GM21825 (cell line): ENCODE measurements around the gene ALDH1A3.

ENCODE experiments used
- ATAC-seq: cut with Tn5 transposase; IDR thresholded peaks from one replicate; pipeline ENCODE4 v1.9.1; 2021; ENCODE audit warnings: mild to moderate bottlenecking, moderate library complexity; ENCODE audit not compliant: unreplicated experiment

ALDH1A3 gene

GRCh38 chr15:100858294-100858693 is 21.3 kb upstream of the ALDH1A3 start:
- ATAC-seq, result no peak

GRCh38 chr15:100859970-100860828 is 19.4 kb upstream of the ALDH1A3 start:
- no peak for ATAC-seq

- no peak for ATAC-seq
Measured at GRCh38 chr15:100860829-100861510, 18.7 kb upstream of the ALDH1A3 start.

DNA sequence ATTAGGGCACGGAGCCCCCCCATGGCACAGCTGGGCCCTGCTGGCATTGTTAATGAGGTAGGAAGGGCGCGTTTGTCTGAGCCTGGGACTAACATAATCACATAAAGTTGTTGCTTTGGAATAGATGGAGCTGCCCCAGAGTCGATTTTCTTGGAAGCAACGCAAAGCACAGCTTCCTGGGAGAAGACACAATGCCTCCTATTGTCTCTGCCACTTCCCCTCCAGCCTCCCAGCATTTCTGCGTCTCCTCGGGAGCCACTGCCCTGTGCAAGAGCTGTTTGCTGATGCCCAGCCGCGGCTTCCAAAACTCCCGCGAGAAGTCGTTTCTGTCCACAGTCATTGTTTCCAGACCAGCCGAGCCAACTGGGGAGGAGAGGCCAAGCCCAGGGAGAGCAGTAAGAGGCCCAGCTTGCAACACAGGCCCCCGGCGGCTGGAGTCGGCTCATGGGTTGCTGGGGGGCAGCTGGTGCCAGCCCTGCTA is 18.1 kb upstream of the ALDH1A3 start:
- ATAC-seq, result no peak

DNA sequence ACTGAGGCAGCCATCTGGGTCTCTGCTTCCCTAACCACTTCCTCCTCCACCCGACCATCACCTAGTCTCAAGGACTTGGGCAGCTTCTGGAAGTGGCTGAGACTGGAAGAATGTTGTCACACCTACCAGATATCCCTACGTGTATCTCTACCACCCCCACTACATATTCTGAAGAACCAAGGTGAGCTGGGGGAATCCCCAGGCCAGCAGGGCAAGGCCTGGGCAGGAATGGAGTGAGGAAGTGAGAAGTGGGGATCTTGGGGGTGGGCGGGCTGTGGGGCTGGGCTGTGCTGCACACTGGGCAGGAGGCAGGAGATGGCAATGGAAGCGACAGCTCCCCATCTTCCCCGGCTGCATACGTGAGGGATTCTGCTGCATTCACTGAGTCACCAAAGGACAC is 17.5 kb upstream of the ALDH1A3 start:
- no peak for ATAC-seq

GRCh38 chr15:100863075-100863795 is 16.4 kb upstream of the ALDH1A3 start:
- ATAC-seq, result no peak

DNA sequence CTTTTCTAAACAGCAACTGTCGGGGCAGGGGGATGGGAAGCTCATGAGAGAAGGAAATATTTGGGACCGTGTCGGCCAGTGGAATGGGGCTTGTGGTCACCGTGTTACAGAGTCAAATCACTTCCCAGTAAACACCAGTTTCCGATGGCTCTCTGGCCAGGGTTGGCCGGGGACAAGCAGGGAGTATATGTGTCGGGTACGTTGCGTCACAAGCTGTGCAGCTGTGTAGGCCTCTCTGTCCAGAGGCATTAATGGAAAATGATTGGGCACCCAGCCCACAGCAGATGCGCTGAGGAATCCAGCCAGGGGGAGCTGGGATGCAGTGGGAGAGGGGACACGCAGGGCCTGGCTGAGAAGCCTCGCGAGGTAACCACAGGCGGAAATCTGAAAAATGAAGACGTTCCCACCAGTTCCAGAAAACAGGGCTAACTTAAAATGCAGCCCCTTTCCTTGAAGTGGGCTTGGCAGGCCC is 15.8 kb upstream of the ALDH1A3 start:
- no peak for ATAC-seq

DNA sequence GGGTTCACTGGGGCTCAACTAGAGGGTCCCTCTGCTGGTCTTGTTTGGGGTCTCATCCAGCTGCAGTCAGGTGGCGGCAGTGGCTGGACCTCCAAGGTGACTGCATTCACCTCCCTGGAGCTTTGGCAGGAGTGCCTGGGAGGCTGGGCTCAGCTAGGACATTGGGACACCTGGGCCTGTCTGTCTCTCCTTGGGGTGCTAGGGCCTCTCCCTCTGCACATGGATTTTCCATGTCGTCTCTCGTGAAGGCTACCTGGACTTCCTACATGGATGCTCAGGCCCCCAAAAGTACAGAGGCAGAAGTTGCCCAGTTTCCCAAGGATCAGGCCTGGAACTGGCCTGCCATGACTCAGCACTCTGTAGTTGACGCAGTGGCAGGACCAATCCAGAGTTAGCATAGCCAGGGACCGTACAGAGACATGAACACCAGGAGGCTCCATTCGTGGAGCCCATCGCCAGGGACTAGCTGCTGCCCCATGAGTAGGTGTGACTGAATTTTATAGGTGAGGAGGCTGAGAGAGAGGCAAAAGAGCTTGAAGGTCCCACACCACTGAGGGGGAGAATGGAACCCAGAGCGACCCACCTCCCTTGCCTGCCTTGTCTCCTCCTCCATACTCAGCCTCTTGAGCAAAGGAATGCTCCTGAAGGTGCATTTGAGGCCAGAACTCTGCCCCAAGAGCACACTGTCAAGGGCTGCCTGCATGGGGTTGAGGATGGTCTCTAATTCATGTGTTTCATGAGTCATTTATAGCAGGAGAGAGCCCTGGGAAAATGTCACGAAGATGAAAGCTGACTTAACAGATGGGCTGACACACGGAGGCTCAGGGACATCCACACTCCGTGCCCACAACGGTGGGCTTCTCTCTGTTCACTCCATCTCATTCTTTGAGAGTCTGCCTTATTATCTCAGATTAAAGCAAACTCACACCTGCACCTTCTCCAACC is 13.0 kb upstream of the ALDH1A3 start:
- no peak for ATAC-seq

- no peak for ATAC-seq
Measured at GRCh38 chr15:100867433-100867832, 12.2 kb upstream of the ALDH1A3 start.

DNA sequence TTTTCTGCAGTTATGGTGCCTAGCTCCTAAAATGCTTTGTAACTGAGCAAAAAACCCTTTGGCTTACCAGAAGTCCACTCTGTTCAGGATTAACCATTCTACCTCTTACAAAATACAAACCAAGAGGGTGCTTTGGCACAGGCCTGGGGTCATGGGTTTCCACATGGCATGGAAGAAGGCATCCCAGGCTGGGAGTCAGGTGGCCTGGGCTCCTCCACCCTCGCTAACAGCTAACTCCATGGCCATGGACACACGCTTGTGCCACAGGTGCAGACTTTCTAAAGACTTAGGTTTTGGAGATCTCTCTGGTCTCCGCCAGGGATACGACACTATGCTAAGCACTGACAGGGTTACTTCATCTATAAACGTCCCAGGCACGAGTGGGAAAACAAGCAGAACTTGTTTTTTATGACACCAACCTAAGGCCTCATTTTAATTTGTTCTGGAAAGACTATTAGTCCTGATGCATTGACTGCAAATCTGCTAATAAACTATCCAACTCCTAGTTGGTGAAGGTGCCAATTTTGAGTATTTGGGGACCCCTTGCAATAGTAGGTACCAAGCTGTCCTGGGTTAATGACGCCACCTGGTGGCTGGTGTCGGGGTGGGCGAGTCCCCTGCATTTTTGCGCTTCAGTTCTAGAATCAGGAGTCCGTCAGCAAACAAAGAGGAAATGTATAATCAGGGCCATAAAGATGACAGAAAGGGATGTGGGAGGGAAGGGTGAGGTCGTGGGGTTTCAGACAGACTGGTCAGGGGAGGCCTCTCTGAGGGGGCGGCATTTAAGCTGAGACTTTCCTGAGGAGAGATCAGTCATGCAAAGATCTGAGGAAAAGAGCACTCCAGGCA is 10.3 kb upstream of the ALDH1A3 start:
- no peak for ATAC-seq

- ATAC-seq, result peak; percentile 57
Measured at GRCh38 chr15:100873029-100873677, 6.5 kb upstream of the ALDH1A3 start.

DNA sequence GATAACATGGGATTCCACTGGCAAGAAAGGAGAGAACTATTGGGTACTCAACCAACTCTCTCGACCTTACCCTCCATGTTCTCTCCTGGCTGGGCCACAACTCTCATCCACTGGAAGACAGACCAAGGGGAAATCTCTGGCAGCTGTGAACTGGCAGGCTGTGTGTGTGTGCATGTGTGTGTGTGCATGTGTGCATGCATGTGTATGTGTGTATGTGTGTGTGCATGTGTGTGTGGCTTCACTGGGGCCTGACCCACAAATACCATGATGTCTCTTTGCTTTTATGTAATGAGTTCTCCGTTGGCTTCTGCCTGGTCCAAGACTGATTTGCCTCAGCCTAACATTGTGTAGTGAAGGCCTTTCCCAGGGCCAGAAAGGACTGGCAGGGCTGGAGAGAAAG is 4.1 kb upstream of the ALDH1A3 start:
- no peak for ATAC-seq

DNA sequence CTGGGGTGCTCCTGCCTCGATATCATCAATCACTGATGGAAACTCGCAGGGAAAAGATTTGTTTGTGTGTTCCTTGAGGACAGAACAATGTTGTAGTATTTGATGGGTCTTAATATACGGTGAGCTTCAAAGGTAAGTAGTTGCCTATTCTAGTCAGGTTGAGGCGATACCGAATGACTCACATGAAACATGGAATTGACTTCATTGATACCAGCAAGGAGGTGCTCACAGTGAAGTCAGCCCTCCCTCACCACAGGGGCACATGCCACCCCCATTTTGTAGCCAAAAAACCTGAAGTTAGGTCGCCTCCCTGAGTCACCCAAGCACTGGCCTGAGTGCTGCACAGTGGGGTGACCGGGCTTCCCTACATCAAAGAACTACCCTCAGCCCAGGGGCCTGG is 3.7 kb upstream of the ALDH1A3 start:
- no peak for ATAC-seq

DNA sequence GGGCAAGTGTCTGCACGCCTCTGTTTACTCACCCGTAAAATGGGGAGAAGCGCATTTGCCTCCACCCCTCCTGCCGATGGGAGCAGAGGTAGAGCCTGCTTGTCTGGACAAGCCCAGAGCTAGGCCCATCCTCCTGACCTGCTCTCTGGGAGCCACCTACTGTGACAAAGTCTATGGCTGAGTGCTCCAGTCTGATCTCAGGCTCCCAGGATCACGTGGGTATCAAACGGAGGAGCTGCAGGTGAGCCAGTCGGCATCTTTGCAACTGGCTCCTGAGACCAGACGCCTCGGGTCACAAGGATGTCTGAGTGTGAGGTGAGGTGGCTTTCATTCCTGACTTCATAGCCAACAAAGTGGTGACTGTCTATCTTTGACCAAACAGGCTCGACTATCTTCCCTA is 2.1 kb upstream of the ALDH1A3 start:
- no peak for ATAC-seq

DNA sequence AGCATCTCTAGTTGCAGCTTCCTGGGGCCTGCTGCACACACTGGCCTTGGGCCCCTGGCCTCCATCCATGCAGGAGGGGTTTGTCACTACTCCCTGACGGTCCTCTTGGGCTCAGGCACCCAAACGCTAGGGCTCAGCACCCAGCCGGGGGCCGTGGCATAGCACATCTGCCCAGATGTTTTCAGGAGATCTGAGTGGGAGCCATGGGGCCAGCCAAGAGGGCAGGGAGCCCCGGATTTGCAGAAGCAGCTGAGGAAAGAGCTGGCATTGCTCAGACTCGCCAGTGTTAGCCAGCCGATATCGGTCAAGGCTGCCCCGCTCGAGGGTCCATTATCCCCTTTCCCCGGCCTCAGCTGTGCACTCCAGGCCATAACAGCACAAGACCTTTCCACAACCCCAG is 1.5 kb upstream of the ALDH1A3 start:
- no peak for ATAC-seq

GRCh38 chr15:100878648-100879047 is 983 bp upstream of the ALDH1A3 start:
- ATAC-seq, result no peak

GRCh38 chr15:100879061-100879463 is 569 bp upstream of the ALDH1A3 start:
- no peak for ATAC-seq

DNA sequence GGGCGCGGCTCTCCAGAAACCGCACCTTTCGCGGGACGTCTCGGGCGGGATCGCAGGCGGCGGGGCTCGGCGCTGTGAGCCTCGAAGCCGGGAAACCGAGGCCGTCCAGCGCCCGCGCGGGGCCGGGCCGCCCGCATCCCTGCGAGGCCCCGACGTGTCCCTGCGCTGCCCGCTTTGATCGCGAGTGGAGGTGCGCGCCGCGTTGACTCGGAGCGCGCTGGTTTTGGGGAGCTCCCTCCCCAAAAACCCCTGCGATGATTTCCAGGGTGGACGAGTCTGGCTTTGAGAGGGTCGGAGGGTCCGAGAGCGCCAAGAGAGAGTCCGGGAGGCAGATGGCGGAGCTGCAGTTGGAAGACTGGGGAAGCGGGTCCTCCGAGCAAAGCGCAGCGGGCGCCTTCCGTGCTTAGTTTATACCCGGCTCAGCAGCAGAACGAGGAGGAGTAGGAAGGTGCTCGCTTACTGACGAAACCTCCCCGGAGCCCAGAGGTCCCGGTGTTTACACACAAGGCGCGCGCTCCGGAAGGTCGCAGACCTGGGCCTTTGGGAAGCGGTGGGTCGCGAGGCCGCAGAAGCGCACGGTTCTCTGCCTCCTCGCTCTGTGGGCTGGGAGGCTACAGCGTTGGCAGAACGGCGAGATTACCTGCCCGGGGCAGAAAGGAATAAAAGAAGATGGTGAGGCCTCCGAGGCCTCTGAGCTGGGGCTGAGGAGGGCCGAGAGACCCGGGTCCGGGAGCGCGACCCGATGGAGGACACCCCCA is 687 bp downstream of the ALDH1A3 start:
- ATAC-seq, result no peak
